ENCODE data around the gene TXNDC9. TPM values are rescaled to one million over a fixed set of nuclear protein-coding genes. Genes with fewer than 3 reads are reported as not detected.

Gene TXNDC9
- total and polyA plus RNA-seq, 2 donors (not counting 1 experiment from before 2014, with no cell fraction given): 11.2 to 21.7 TPM

GRCh38 chr2:99299580-99299979 is 36.6 kb downstream of the TXNDC9 start:
- H3K4me2 ChIP-seq (replicated peaks; ENCODE audit: low read depth, low read length, poor library complexity, severe bottlenecking): no peak overlapping the region
- Mint-ChIP-seq H3K4me1 (no peaks in the 10 kb centered on the region), H3K9me3 (ENCODE audit: insufficient read depth) (peaks cover 2% of the 10 kb centered on the region), H3K4me3 (no peak overlapping the region), H3K27ac (no peak overlapping the region), H3K27me3 (no peaks in the 10 kb centered on the region)
- TF ChIP-seq EZH2 (IDR thresholded peaks at IDR 0.05; ENCODE audit: borderline replicate concordance, insufficient read depth, low read depth, low read length, poor library complexity, severe bottlenecking): no peak
- TF ChIP-seq CTCF (IDR thresholded peaks at IDR 0.05): no peak
- DNase-seq (no peak), ATAC-seq (ENCODE audit: low read depth) (no peak)
- intact Hi-C loops (cut with micrococcal nuclease): no loop called here
- no peaks in the 10 kb centered on the region for H3K27me3 ChIP-seq (replicated peaks in 1 of 4; ENCODE audit: control extremely low read depth in 1 of 4, control insufficient read depth in 3 of 4, insufficient read depth in 4 of 4, low read length in 3 of 4)
- no peak overlapping the region for H3K27ac ChIP-seq (ENCODE audit: low read length in 2 of 2)
- no peak overlapping the region for H2AFZ ChIP-seq (ENCODE audit: insufficient read depth, low read depth, low read length, poor library complexity, severe bottlenecking)
- H3K79me2 ChIP-seq (ENCODE audit: control insufficient read depth, insufficient read depth, low read length): no peaks in the 10 kb centered on the region
- H4K20me1 ChIP-seq (ENCODE audit: control insufficient read depth, insufficient read depth, low read length, poor library complexity, severe bottlenecking): no peaks in the 10 kb centered on the region
- H3K36me3 ChIP-seq (replicated peaks in 1 of 2; ENCODE audit: control extremely low read depth in 1 of 2, control insufficient read depth in 1 of 2, extremely low read depth in 1 of 2, insufficient read depth in 2 of 2, low read length in 1 of 2): peaks cover 0 to 8% of the 10 kb centered on the region in 2 experiments
- H3K4me1 ChIP-seq (ENCODE audit: control insufficient read depth in 2 of 2, insufficient read depth in 2 of 2, low read length in 2 of 2): no peaks in the 10 kb centered on the region
- H3K9me3 ChIP-seq (ENCODE audit: control extremely low read depth in 1 of 3, control insufficient read depth in 2 of 3, insufficient read depth in 1 of 3, low read length in 2 of 3): peaks cover 0 to 6% (median 0%) of the 10 kb centered on the region in 3 donors
- ChIA-PET CTCF (no interaction called here), POLR2A (no interaction called here)
- H3K4me3 ChIP-seq (ENCODE audit: control extremely low read depth in 1 of 5, extremely low read depth in 1 of 5, insufficient read depth in 1 of 5, low read depth in 2 of 5, low read length in 4 of 5): no peak overlapping the region
- H3K9ac ChIP-seq (ENCODE audit: low read length): no peak overlapping the region
- 100% methylated on average over 3 of the region's 7 CpGs for WGBS (ENCODE audit: insufficient coverage)

GRCh38 chr2:99297994-99298393 is 38.1 kb downstream of the TXNDC9 start:
- H3K4me1 Mint-ChIP-seq: no peaks in the 10 kb centered on the region
- POLR2A ChIA-PET: no interaction called here
- H3K9me3 Mint-ChIP-seq (ENCODE audit: insufficient read depth): peaks cover 2% of the 10 kb centered on the region
- TF ChIP-seq CTCF (IDR thresholded peaks at IDR 0.05) (no peak), EZH2 (IDR thresholded peaks at IDR 0.05; ENCODE audit: borderline replicate concordance, insufficient read depth, low read depth, low read length, poor library complexity, severe bottlenecking) (no peak)
- Histone ChIP-seq H3K9me3 (ENCODE audit: control extremely low read depth in 1 of 3, control insufficient read depth in 2 of 3, insufficient read depth in 1 of 3, low read length in 2 of 3) (peaks cover 0 to 6% (median 0%) of the 10 kb centered on the region in 3 donors), H3K79me2 (ENCODE audit: control insufficient read depth, insufficient read depth, low read length) (no peaks in the 10 kb centered on the region), H3K9ac (ENCODE audit: low read length) (no peak overlapping the region), H3K4me1 (ENCODE audit: control insufficient read depth in 2 of 2, insufficient read depth in 2 of 2, low read length in 2 of 2) (no peaks in the 10 kb centered on the region), H3K4me2 (replicated peaks; ENCODE audit: low read depth, low read length, poor library complexity, severe bottlenecking) (no peak overlapping the region), H3K4me3 (ENCODE audit: control extremely low read depth in 1 of 5, extremely low read depth in 1 of 5, insufficient read depth in 1 of 5, low read depth in 2 of 5, low read length in 4 of 5) (no peak overlapping the region), H3K36me3 (replicated peaks in 1 of 2; ENCODE audit: control extremely low read depth in 1 of 2, control insufficient read depth in 1 of 2, extremely low read depth in 1 of 2, insufficient read depth in 2 of 2, low read length in 1 of 2) (no peaks in the 10 kb centered on the region), H2AFZ (ENCODE audit: insufficient read depth, low read depth, low read length, poor library complexity, severe bottlenecking) (no peak overlapping the region), H4K20me1 (ENCODE audit: control insufficient read depth, insufficient read depth, low read length, poor library complexity, severe bottlenecking) (no peaks in the 10 kb centered on the region), H3K27me3 (replicated peaks in 1 of 4; ENCODE audit: control extremely low read depth in 1 of 4, control insufficient read depth in 3 of 4, insufficient read depth in 4 of 4, low read length in 3 of 4) (no peaks in the 10 kb centered on the region), H3K27ac (ENCODE audit: low read length in 2 of 2) (no peak overlapping the region)
- intact Hi-C loops (cut with micrococcal nuclease): no loop called here
- ATAC-seq (ENCODE audit: low read depth) (no peak), DNase-seq (no peak)
- no peak overlapping the region for H3K4me3 Mint-ChIP-seq
- CTCF ChIA-PET: no interaction called here
- H3K27ac Mint-ChIP-seq: no peak overlapping the region
- WGBS (ENCODE audit: insufficient coverage): no CpG with 5 or more reads among the region's 2 CpGs
- no peaks in the 10 kb centered on the region for H3K27me3 Mint-ChIP-seq
